Keratinocyte (primary cell): Measurements from ENCODE around the gene DNASE1L2. TPM values are rescaled to one million over a fixed set of nuclear protein-coding genes. Genes with fewer than 3 reads are reported as not detected.

Experiments
- DNase-seq: peaks from one replicate; pipeline ENCODE4 v3.0.0-alpha.2; 2011; ENCODE audit warnings: low read depth, missing footprints, low spot score
- FAIRE-seq: peaks from 2 replicates; lab custom pipeline; 2011; peaks lifted over from hg19 to GRCh38; lab: Jason Lieb, UNC
- H2AFZ ChIP-seq: 2 replicates; pipeline ENCODE4 v1.6.0; 2012; ENCODE audit warnings: low read length, control low read depth, inconsistent platforms; ENCODE audit not compliant: control insufficient read depth
- H3K27ac ChIP-seq: 2 replicates; pipeline ENCODE4 v1.5.1; 2011; ENCODE audit warnings: low read length; ENCODE audit not compliant: control insufficient read depth, insufficient read depth
- H3K27me3 ChIP-seq: 3 replicates; pipeline ENCODE4 v1.6.0; 2011; ENCODE audit warnings: low read length; ENCODE audit not compliant: control insufficient read depth, insufficient read depth; ENCODE audit errors: extremely low read depth
- H3K36me3 ChIP-seq, 2 experiments: 2 replicates in 1 of 2; 3 replicates in 1 of 2; pipeline ENCODE4 v1.5.1; 2011; ENCODE audit warnings: low read length in 2 of 2, mild to moderate bottlenecking in 1 of 2; ENCODE audit not compliant: control insufficient read depth in 2 of 2, insufficient read depth in 2 of 2; ENCODE audit errors: extremely low read depth in 1 of 2
- H3K4me1 ChIP-seq: 3 replicates; pipeline ENCODE4 v1.5.1; 2011; ENCODE audit warnings: low read length; ENCODE audit not compliant: control insufficient read depth, insufficient read depth; ENCODE audit errors: extremely low read depth
- H3K4me2 ChIP-seq: 3 replicates; pipeline ENCODE4 v1.6.0; 2011; ENCODE audit warnings: low read depth, low read length; ENCODE audit not compliant: control insufficient read depth, insufficient read depth; ENCODE audit errors: extremely low read depth
- H3K4me3 ChIP-seq, 3 experiments: fragments of 200-600 bp in 1 of 3; sonication (generic) in 1 of 3; 2 replicates in 2 of 3; 3 replicates in 1 of 3; pipeline ENCODE4 v1.5.1; 2011 to 2016; ENCODE audit warnings: low read length in 3 of 3, mild to moderate bottlenecking in 3 of 3, control low read depth in 2 of 3, inconsistent platforms in 1 of 3, low read depth in 1 of 3, mixed read lengths in 1 of 3, mixed run types in 1 of 3, moderate library complexity in 1 of 3; ENCODE audit not compliant: control insufficient read depth in 2 of 3, insufficient read depth in 2 of 3; ENCODE audit errors: extremely low read depth in 1 of 3
- H3K79me2 ChIP-seq: 2 replicates; pipeline ENCODE4 v1.6.0; 2012; ENCODE audit warnings: low read length; ENCODE audit not compliant: control insufficient read depth, insufficient read depth
- H3K9ac ChIP-seq: 3 replicates; pipeline ENCODE4 v1.6.0; 2011; ENCODE audit warnings: low read length; ENCODE audit not compliant: control insufficient read depth, insufficient read depth; ENCODE audit errors: extremely low read depth
- H3K9me1 ChIP-seq: 3 replicates; pipeline ENCODE4 v1.6.0; 2011; ENCODE audit warnings: low read length; ENCODE audit not compliant: control insufficient read depth, insufficient read depth; ENCODE audit errors: extremely low read depth
- H3K9me3 ChIP-seq: 2 replicates; pipeline ENCODE4 v1.5.1; 2012; ENCODE audit warnings: low read depth, low read length; ENCODE audit not compliant: control insufficient read depth
- H4K20me1 ChIP-seq: 3 replicates; pipeline ENCODE4 v1.6.0; 2011; ENCODE audit warnings: low read length; ENCODE audit not compliant: control insufficient read depth, insufficient read depth; ENCODE audit errors: extremely low read depth
- CTCF ChIP-seq, 3 experiments: IDR thresholded peaks in 1 of 3; conservative IDR thresholded peaks in 1 of 3; optimal IDR thresholded peaks in 1 of 3; 2 replicates in 2 of 3; 3 replicates in 1 of 3; pipeline versions ENCODE3 to v1.5.1; 2011; ENCODE audit warnings: low read length in 3 of 3, mild to moderate bottlenecking in 3 of 3, moderate library complexity in 2 of 3, control low read depth in 1 of 3, inconsistent platforms in 1 of 3; ENCODE audit not compliant: insufficient read depth in 2 of 3; ENCODE audit errors: extremely low read depth in 1 of 3
- EZH2 ChIP-seq: IDR thresholded peaks from one replicate; pipeline ENCODE4 v1.6.1; 2012; ENCODE audit warnings: inconsistent platforms, mild to moderate bottlenecking, low read length, moderate library complexity
- dilution Hi-C: fragments of 300-500 bp; cut with MboI; formaldehyde crosslinking; loops from one replicate; pipeline ENCODE4 v1.7.0; 2020; ENCODE audit warnings: low sequenced_read_pairs; ENCODE audit not compliant: extremely low pct_ligation_motif_present
- polyA plus RNA-seq, 5 experiments: library from polyadenylated mRNA; depleted of rRNA in 3 of 5; stranded (reverse) in 3 of 5; stranded (forward) in 1 of 5; unstranded in 1 of 5; fragments of >200 nt; gene quantifications; 1 replicate in 1 of 5; 2 replicates in 3 of 5; 3 replicates in 1 of 5; pipeline versions ENCODE4 v1.2.1 to v1.2.3, GENCODE V29; 2011 to 2012; ENCODE audit warnings: missing spikeins in 2 of 5, low read depth in 1 of 5, low replicate concordance in 1 of 5

Gene DNASE1L2
- polyA plus RNA-seq, 1 donor (not counting 4 experiments of a cell fraction or from before 2014, with no cell fraction given) = 0.31 TPM

- DNase-seq = no peak
- FAIRE-seq = no peak
- H3K27me3 ChIP-seq = no peaks in the 10 kb centered on the region
- no peaks in the 10 kb centered on the region for H3K9me1 ChIP-seq
- H2AFZ ChIP-seq = no peak overlapping the region
- H3K4me3 ChIP-seq = no peak overlapping the region
- no peak overlapping the region for H3K27ac ChIP-seq
- peaks cover 7% of the 10 kb centered on the region for H3K79me2 ChIP-seq
- H4K20me1 ChIP-seq = peaks cover 2% of the 10 kb centered on the region
- no peak overlapping the region for H3K4me2 ChIP-seq
- H3K36me3 ChIP-seq = peaks cover 0 to 1% of the 10 kb centered on the region in 2 experiments
- H3K9ac ChIP-seq = no peak overlapping the region
- TF ChIP-seq EZH2 (no peak), CTCF (optimal IDR thresholded peaks at IDR 0.05 in 1 of 3, IDR thresholded peaks at IDR 0.05 in 1 of 3, conservative IDR thresholded peaks at IDR 0.05 in 1 of 3; ENCODE audit: extremely low read depth in 1 of 3, insufficient read depth in 2 of 3, low read length in 3 of 3) (no peak)
- dilution Hi-C loops = no loop called here
- H3K4me1 ChIP-seq = peaks cover 9% of the 10 kb centered on the region
- no peaks in the 10 kb centered on the region for H3K9me3 ChIP-seq
Measured at GRCh38 chr16:2273484-2273883, 37.2 kb downstream of the DNASE1L2 start.

- Histone ChIP-seq H3K27me3 (no peaks in the 10 kb centered on the region), H3K4me2 (no peak overlapping the region), H3K79me2 (peaks cover 7% of the 10 kb centered on the region), H3K36me3 (peaks cover 0 to 1% of the 10 kb centered on the region in 2 experiments), H3K9me1 (no peaks in the 10 kb centered on the region), H3K9ac (no peak overlapping the region), H3K9me3 (no peaks in the 10 kb centered on the region), H3K4me3 (no peak overlapping the region), H4K20me1 (peaks cover 2% of the 10 kb centered on the region), H2AFZ (no peak overlapping the region), H3K27ac (no peak overlapping the region), H3K4me1 (peaks cover 9% of the 10 kb centered on the region)
- no peak for TF ChIP-seq EZH2
- no peak for TF ChIP-seq CTCF (optimal IDR thresholded peaks at IDR 0.05 in 1 of 3, IDR thresholded peaks at IDR 0.05 in 1 of 3, conservative IDR thresholded peaks at IDR 0.05 in 1 of 3; ENCODE audit: extremely low read depth in 1 of 3, insufficient read depth in 2 of 3, low read length in 3 of 3)
- DNase-seq (no peak), FAIRE-seq (no peak)
- dilution Hi-C loops = no loop called here
Measured at GRCh38 chr16:2273931-2274330, 37.7 kb downstream of the DNASE1L2 start.
